ENCODE measurements around the gene LRRC3.
"Not testable (repeated sequence)": the region's sequence is repeated elsewhere in the genome, so short reads cannot be mapped to it uniquely, and the experiment has no call there.

LRRC3 gene

GRCh38 chr21:44490405-44490804, 35.1 kb downstream of the LRRC3 start:
- H3K4me3 ChIP-seq (ENCODE audit: low read depth, low read length) = no peak overlapping the region
- no peak for DNase-seq (ENCODE audit: low read depth)

- no peak for DNase-seq (ENCODE audit: low read depth)
Measured at GRCh38 chr21:44490816-44491215, 35.5 kb downstream of the LRRC3 start.

GRCh38 chr21:44492567-44493385, 37.5 kb downstream of the LRRC3 start:
- H3K4me3 ChIP-seq (ENCODE audit: low read depth, low read length) = no peak overlapping the region
- no peak for DNase-seq (ENCODE audit: low read depth)

More at GRCh38 chr21:44490816-44491215, 35.5 kb downstream of the LRRC3 start:
- H3K4me3 ChIP-seq (ENCODE audit: low read depth, low read length) = no peak overlapping the region

GRCh38 chr21:44494418-44494817, 39.1 kb downstream of the LRRC3 start:
- no peak for DNase-seq (ENCODE audit: low read depth)
- no peak overlapping the region for H3K4me3 ChIP-seq (ENCODE audit: low read depth, low read length)

- DNase-seq (ENCODE audit: low read depth) = no peak
- no peak overlapping the region for H3K4me3 ChIP-seq (ENCODE audit: low read depth, low read length)
Measured at GRCh38 chr21:44494956-44495355, 39.6 kb downstream of the LRRC3 start.

GRCh38 chr21:44495611-44496563, 40.6 kb downstream of the LRRC3 start:
- no peak overlapping the region for H3K4me3 ChIP-seq (ENCODE audit: low read depth, low read length)
- no peak for DNase-seq (ENCODE audit: low read depth)

- no peak for DNase-seq (ENCODE audit: low read depth)
- H3K4me3 ChIP-seq (ENCODE audit: low read depth, low read length) = no peak overlapping the region
Measured at GRCh38 chr21:44496564-44497550, 41.5 kb downstream of the LRRC3 start.

- no peak overlapping the region for H3K4me3 ChIP-seq (ENCODE audit: low read depth, low read length)
- DNase-seq (ENCODE audit: low read depth) = no peak
Measured at GRCh38 chr21:44497703-44498126, 42.4 kb downstream of the LRRC3 start.

GRCh38 chr21:44498280-44499210, 43.2 kb downstream of the LRRC3 start:
- H3K4me3 ChIP-seq (ENCODE audit: low read depth, low read length) = no peak overlapping the region
- DNase-seq (ENCODE audit: low read depth) = no peak

- DNase-seq (ENCODE audit: low read depth) = no peak
- H3K4me3 ChIP-seq (ENCODE audit: low read depth, low read length) = no peak overlapping the region
Measured at GRCh38 chr21:44499211-44499560, 43.9 kb downstream of the LRRC3 start.

GRCh38 chr21:44499631-44500030, 44.3 kb downstream of the LRRC3 start:
- no peak for DNase-seq (ENCODE audit: low read depth)
- no peak overlapping the region for H3K4me3 ChIP-seq (ENCODE audit: low read depth, low read length)

- no peak for DNase-seq (ENCODE audit: low read depth)
- H3K4me3 ChIP-seq (ENCODE audit: low read depth, low read length) = no peak overlapping the region
Measured at GRCh38 chr21:44500111-44500510, 44.8 kb downstream of the LRRC3 start.

GRCh38 chr21:44502171-44502958, 47.1 kb downstream of the LRRC3 start:
- no peak overlapping the region for H3K4me3 ChIP-seq (ENCODE audit: low read depth, low read length)
- no peak for DNase-seq (ENCODE audit: low read depth)

GRCh38 chr21:44503006-44503889, 47.9 kb downstream of the LRRC3 start:
- DNase-seq (ENCODE audit: low read depth); H3K4me3 ChIP-seq (ENCODE audit: low read depth, low read length): not testable (repeated sequence)

GRCh38 chr21:44503901-44504399, 48.6 kb downstream of the LRRC3 start:
- no peak for DNase-seq (ENCODE audit: low read depth)
- H3K4me3 ChIP-seq (ENCODE audit: low read depth, low read length) = no peak overlapping the region

- no peak for DNase-seq (ENCODE audit: low read depth)
- H3K4me3 ChIP-seq (ENCODE audit: low read depth, low read length) = no peak overlapping the region
Measured at GRCh38 chr21:44505673-44506278, 50.5 kb downstream of the LRRC3 start.
